PC-3 (cell line): ENCODE measurements around the gene TEC.

Experiments
- CTCF ChIP-seq: fragments of 300-600 bp; sonication (generic); conservative IDR thresholded peaks from 2 replicates; pipeline ENCODE4 v1.5.1; 2017; ENCODE audit warnings: antibody characterized with exemption, low read depth, mild to moderate bottlenecking, low read length
- EZH2 ChIP-seq: fragments of 300-600 bp; sonication (generic); IDR thresholded peaks from one replicate; pipeline ENCODE4 v1.6.1; 2017; ENCODE audit warnings: antibody characterized with exemption, mild to moderate bottlenecking, low read length; ENCODE audit not compliant: unreplicated experiment

DNA sequence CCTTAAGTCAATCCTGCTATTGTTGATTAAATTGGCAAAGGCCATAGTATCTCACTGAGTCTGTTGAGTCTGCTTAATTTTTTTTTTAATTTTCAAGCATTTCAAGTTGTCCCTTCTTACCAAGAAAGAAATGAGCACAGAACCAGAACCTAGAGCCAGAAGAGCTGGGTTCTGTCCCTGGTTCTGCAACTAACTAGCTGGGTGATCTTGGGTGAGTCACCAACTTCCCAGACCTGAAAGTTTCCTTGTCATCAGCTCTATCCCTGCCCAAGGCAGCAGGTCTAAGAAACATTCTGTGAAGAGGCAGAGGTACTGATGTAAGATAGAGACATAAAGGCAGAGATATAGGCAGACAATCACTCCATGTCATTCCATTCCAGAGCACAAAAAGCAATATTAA is 17.3 kb downstream of the TEC start:
- no peak for TF ChIP-seq EZH2
- TF ChIP-seq CTCF = no peak
